H1 (cell line): ENCODE measurements around the gene LRRC10.

Experiments used
- EP300 ChIP-seq, 2 experiments: IDR thresholded peaks; 1 replicate in 1 of 2; 2 replicates in 1 of 2; pipeline ENCODE4 v1.6.1; 2011 to 2012; ENCODE audit warnings: low read depth in 2 of 2, low read length in 2 of 2, mild to moderate bottlenecking in 2 of 2, borderline replicate concordance in 1 of 2, inconsistent platforms in 1 of 2, moderate library complexity in 1 of 2
- GABPA ChIP-seq: IDR thresholded peaks from 2 replicates; pipeline ENCODE4 v1.6.1; 2011; ENCODE audit warnings: mild to moderate bottlenecking, low read length, moderate library complexity, borderline replicate concordance; ENCODE audit not compliant: insufficient read depth
- JUN ChIP-seq: IDR thresholded peaks from 2 replicates; pipeline ENCODE4 v1.6.1; 2011; ENCODE audit warnings: low read depth, mild to moderate bottlenecking, improper control_type of control experiment, low read length
- POLR2A ChIP-seq, 2 experiments: IDR thresholded peaks; 1 replicate in 1 of 2; 2 replicates in 1 of 2; pipeline ENCODE4 v1.6.1; 2011; ENCODE audit warnings: low read depth in 2 of 2, low read length in 2 of 2, mild to moderate bottlenecking in 2 of 2; ENCODE audit errors: control extremely low read depth in 1 of 2
- POLR2AphosphoS5 ChIP-seq: IDR thresholded peaks from 2 replicates; pipeline ENCODE4 v1.6.1; 2011; ENCODE audit warnings: low read depth, low read length

- no peak for TF ChIP-seq EP300 (IDR thresholded peaks at IDR 0.05; ENCODE audit: borderline replicate concordance in 1 of 2, low read depth in 2 of 2, low read length in 2 of 2)
- no peak for TF ChIP-seq POLR2AphosphoS5
- TF ChIP-seq JUN, result no peak
- TF ChIP-seq GABPA, result no peak
- no peak for TF ChIP-seq POLR2A (IDR thresholded peaks at IDR 0.05; ENCODE audit: control extremely low read depth in 1 of 2, low read depth in 2 of 2, low read length in 2 of 2)
Observed at GRCh38 chr12:69648476-69648875, 37.8 kb upstream of the LRRC10 start.
